H1 (cell line): ENCODE measurements around the gene DHRS7C. TPM values are rescaled to one million over a fixed set of nuclear protein-coding genes. Genes with fewer than 3 reads are reported as not detected.

Source experiments
- ATF2 ChIP-seq: IDR thresholded peaks from 2 replicates; pipeline ENCODE4 v1.6.1; 2012; ENCODE audit warnings: low read length, inconsistent platforms
- CHD7 ChIP-seq: fragments of 300-600 bp; sonication (generic); IDR thresholded peaks from 2 replicates; pipeline ENCODE4 v1.7.1; 2012; ENCODE audit warnings: low read length, moderate library complexity, mild to moderate bottlenecking, inconsistent platforms; ENCODE audit not compliant: insufficient replicate concordance
- TCF12 ChIP-seq: IDR thresholded peaks from 2 replicates; pipeline ENCODE4 v1.6.1; 2011; ENCODE audit warnings: low read depth, mild to moderate bottlenecking, low read length
- polyA plus RNA-seq, 7 experiments: library from polyadenylated mRNA; depleted of rRNA in 3 of 7; stranded (reverse) in 5 of 7; unstranded in 2 of 7; fragments of >200 nt in 5 of 7; fragments of 200-250 nt in 2 of 7; gene quantifications; 1 replicate in 5 of 7; 2 replicates in 1 of 7; 4 replicates in 1 of 7; pipeline versions ENCODE4 v1.2.1 to v1.2.3, GENCODE V29; 2011 to 2013; ENCODE audit warnings: missing spikeins in 2 of 7, mixed read lengths in 2 of 7
- total RNA-seq: library from RNA; stranded (reverse); fragmentation: NEBNext Ultra II Directional; extraction: Animal tissue kit (Norgen Biotek cat#: 25700); gene quantifications from 2 replicates; pipeline ENCODE4 v1.2.1, GENCODE V29; 2021

Gene DHRS7C
- total and polyA plus RNA-seq, 2 of the 8 experiments (the other 6 are each of a cell fraction or from before 2014, with no cell fraction given): not detected

- TF ChIP-seq TCF12 (no peak), CHD7 (no peak), ATF2 (no peak)
These were observed 10.1 kb upstream of the DHRS7C start (continued) for GRCh38 chr17:9801505-9801904.
